ENCODE data around the gene KAT6B. TPM values are rescaled to one million over a fixed set of nuclear protein-coding genes. Genes with fewer than 3 reads are reported as not detected.
A peak's percentile ranks its signal among the peaks of the same experiment; 100 is the strongest.

Gene KAT6B
- total and polyA plus RNA-seq, 7 donors, result 2.1 to 21.3 (median 16.9) TPM

DNA sequence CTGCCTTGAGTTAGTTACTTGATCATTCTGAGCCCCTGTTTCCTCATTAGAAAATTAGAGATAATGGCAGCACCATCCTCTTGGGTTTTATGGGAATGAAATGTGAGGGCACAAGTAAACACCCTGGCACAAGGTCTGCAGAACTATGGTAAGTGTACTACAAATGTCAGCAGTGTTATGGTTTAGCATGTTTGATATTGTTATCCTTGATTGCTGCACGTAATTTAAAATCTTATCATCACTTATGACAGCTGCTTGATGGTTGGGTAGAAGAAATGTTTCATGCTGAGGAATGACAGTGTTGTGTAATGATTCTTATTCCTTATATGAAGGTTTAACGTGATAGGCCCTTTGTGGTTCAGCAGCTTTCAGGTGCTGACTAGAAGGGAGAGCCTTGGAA is 134.3 kb downstream of the KAT6B start:
- Histone ChIP-seq H3K9me3 (no peaks in the 10 kb centered on the region), H3K36me3 (ENCODE audit: insufficient read depth in 1 of 2, low read depth in 1 of 2) (no peaks in the 10 kb centered on the region), H3K27me3 (ENCODE audit: insufficient read depth in 3 of 3, low read length in 2 of 3) (no peaks in the 10 kb centered on the region), H3K4me3 (no peak overlapping the region), H3K27ac (no peak overlapping the region), H3K4me1 (peaks cover 30% of the 10 kb centered on the region)
- 81 to 95% (median 82%) methylated on average over 2 of the region's 2 CpGs for WGBS, 3 donors
- TF ChIP-seq, protein P1, sequence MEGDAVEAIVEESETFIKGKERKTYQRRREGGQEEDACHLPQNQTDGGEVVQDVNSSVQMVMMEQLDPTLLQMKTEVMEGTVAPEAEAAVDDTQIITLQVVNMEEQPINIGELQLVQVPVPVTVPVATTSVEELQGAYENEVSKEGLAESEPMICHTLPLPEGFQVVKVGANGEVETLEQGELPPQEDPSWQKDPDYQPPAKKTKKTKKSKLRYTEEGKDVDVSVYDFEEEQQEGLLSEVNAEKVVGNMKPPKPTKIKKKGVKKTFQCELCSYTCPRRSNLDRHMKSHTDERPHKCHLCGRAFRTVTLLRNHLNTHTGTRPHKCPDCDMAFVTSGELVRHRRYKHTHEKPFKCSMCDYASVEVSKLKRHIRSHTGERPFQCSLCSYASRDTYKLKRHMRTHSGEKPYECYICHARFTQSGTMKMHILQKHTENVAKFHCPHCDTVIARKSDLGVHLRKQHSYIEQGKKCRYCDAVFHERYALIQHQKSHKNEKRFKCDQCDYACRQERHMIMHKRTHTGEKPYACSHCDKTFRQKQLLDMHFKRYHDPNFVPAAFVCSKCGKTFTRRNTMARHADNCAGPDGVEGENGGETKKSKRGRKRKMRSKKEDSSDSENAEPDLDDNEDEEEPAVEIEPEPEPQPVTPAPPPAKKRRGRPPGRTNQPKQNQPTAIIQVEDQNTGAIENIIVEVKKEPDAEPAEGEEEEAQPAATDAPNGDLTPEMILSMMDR (IDR thresholded peaks at IDR 0.05), result no peak
- intact Hi-C loops (cut with DNase I), result no loop called here
- ATAC-seq (peak in 2 of 4 donors; percentile 44 to 48), DNase-seq (no peak)

GRCh38 chr10:74962517-74962916 is 136.1 kb downstream of the KAT6B start:
- peaks cover 21% of the 10 kb centered on the region for H3K4me1 ChIP-seq
- H3K4me3 ChIP-seq, result no peak overlapping the region
- TF ChIP-seq, protein P1 (IDR thresholded peaks at IDR 0.05), result no peak
- intact Hi-C loops (cut with DNase I), result no loop called here
- 79 to 80% (median 80%) methylated on average over 4 of the region's 4 CpGs for WGBS, 3 donors
- no peaks in the 10 kb centered on the region for H3K27me3 ChIP-seq (ENCODE audit: insufficient read depth in 3 of 3, low read length in 2 of 3)
- no peak overlapping the region for H3K27ac ChIP-seq
- ATAC-seq, result no peak
- DNase-seq, result no peak
- no peaks in the 10 kb centered on the region for H3K36me3 ChIP-seq (ENCODE audit: insufficient read depth in 1 of 2, low read depth in 1 of 2)
- no peaks in the 10 kb centered on the region for H3K9me3 ChIP-seq

DNA sequence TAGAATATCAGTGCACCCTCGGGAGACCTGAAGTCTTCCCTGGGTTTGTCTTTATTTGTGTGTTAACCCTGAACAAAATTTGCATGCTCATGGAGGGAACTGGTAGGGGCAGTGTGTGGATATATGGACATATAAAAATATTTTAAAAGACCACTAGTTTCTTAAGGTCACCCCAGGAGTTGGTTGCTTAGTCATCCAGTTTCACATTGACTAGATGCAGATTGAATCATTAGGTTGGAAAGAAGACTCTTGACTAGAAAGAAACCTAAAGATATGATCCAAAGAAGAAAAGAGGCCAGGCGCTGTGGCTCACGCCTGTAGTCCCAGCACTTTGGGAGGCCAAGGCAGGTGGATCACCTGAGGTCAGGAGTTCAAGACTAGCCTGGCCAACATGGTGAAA is 137.1 kb downstream of the KAT6B start:
- no peak for DNase-seq
- no peak for ATAC-seq
- WGBS, 3 donors, result 80 to 90% (median 82%) methylated on average over 3 of the region's 3 CpGs
- Histone ChIP-seq H3K36me3 (ENCODE audit: insufficient read depth in 1 of 2, low read depth in 1 of 2) (no peaks in the 10 kb centered on the region), H3K27me3 (ENCODE audit: insufficient read depth in 3 of 3, low read length in 2 of 3) (no peaks in the 10 kb centered on the region), H3K27ac (no peak overlapping the region), H3K4me3 (no peak overlapping the region), H3K9me3 (no peaks in the 10 kb centered on the region), H3K4me1 (peaks cover 20% of the 10 kb centered on the region)
- intact Hi-C loops (cut with DNase I), result no loop called here
- TF ChIP-seq, protein P1 (IDR thresholded peaks at IDR 0.05), result no peak

- WGBS, 3 donors, result 59 to 64% (median 62%) methylated on average over 5 of the region's 5 CpGs
- TF ChIP-seq, protein P1 (IDR thresholded peaks at IDR 0.05), result no peak
Measured at GRCh38 chr10:74967911-74968666, 141.7 kb downstream of the KAT6B start.

GRCh38 chr10:74968667-74969061 is 142.3 kb downstream of the KAT6B start:
- intact Hi-C loops (cut with DNase I), result no loop called here
- DNase-seq (no peak), ATAC-seq (no peak)
- Histone ChIP-seq H3K9me3 (no peaks in the 10 kb centered on the region), H3K36me3 (ENCODE audit: insufficient read depth in 1 of 2, low read depth in 1 of 2) (no peaks in the 10 kb centered on the region), H3K4me1 (peaks cover 8% of the 10 kb centered on the region), H3K4me3 (no peak overlapping the region), H3K27me3 (ENCODE audit: insufficient read depth in 3 of 3, low read length in 2 of 3) (no peaks in the 10 kb centered on the region), H3K27ac (no peak overlapping the region)
- TF ChIP-seq, protein P1 (IDR thresholded peaks at IDR 0.05), result no peak
- WGBS, 3 donors, result 68 to 77% (median 72%) methylated on average over 4 of the region's 4 CpGs

More at GRCh38 chr10:74967911-74968666, 141.7 kb downstream of the KAT6B start:
- Histone ChIP-seq H3K36me3 (ENCODE audit: insufficient read depth in 1 of 2, low read depth in 1 of 2) (no peaks in the 10 kb centered on the region), H3K4me1 (peaks cover 10% of the 10 kb centered on the region), H3K4me3 (no peak overlapping the region), H3K27ac (no peak overlapping the region), H3K27me3 (ENCODE audit: insufficient read depth in 3 of 3, low read length in 2 of 3) (no peaks in the 10 kb centered on the region), H3K9me3 (no peaks in the 10 kb centered on the region)
- no peak for ATAC-seq
- DNase-seq, result no peak
- intact Hi-C loops (cut with DNase I), result no loop called here
